ENCODE results near the gene ARFRP1.
A peak's percentile ranks its signal among the peaks of the same experiment; 100 is the strongest.
"Not testable (repeated sequence)": the region's sequence is repeated elsewhere in the genome, so short reads cannot be mapped to it uniquely, and the experiment has no call there.

Gene ARFRP1

DNA sequence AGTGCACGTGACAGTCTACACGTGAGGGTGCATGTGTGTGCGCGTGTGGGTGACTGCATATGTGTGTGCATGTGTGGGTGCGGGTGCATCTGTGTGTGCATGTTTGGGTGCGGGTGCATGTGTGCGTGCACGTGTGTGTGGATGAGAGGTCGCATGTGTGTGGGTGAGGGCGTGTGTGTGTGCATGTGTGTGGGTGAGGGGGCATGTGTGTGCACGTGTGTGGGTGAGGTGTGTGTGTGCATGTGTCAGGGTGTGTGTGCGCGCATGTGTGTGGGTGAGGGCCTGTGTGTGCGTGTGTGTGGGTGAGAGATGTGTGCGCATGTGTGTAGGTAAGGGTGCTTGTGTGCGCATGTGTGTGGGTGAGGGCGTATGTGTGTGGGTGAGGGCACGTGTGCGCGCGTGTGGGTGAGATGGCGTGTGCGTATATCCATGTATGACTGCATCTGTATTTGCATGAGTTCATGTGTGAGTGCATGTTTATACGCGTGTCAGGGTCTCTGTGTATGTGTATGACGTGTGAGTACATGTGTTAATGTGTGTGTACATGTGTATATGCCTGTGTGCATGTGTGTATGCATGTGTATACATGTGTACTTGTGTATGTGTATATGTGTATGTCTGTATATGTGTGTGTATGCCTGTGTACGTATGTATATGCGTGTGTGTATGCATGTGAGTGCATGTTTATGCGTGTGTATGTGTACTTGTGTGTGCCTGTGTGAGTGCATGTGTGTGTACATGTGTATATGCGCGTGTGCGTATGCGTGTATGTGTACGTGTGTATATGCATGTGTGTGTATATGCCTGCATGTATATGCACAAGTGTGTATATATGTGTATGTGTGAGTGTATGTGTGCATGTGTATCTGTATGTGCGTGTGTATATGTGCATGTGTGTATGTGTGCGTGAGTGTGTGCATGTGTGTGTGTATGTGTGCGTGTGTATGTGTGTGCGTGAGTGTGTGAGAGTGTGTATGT is 24.6 kb upstream of the ARFRP1 start:
- DNase-seq (ENCODE audit: low read depth in 2 of 2), result no peak

DNA sequence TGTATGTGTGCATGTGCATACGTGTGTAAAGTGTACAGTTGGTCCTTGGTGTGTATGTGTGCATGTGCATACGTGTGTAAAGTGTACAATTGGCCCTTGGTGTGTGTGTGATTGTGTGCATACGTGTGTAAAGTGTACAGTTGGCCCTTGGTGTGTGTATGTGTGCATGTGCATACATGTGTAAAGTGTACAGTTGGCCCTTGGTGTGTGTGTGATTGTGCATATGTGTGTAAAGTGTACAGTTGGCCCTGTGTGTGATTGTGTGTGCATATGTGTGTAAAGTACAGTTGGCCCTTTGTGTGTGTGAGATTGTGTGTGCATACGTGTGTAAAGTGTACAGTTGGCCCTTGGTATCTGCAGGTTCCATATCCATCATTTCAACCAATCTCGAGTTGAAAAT is 23.6 kb upstream of the ARFRP1 start:
- DNase-seq (ENCODE audit: low read depth in 2 of 2), result no peak

DNA sequence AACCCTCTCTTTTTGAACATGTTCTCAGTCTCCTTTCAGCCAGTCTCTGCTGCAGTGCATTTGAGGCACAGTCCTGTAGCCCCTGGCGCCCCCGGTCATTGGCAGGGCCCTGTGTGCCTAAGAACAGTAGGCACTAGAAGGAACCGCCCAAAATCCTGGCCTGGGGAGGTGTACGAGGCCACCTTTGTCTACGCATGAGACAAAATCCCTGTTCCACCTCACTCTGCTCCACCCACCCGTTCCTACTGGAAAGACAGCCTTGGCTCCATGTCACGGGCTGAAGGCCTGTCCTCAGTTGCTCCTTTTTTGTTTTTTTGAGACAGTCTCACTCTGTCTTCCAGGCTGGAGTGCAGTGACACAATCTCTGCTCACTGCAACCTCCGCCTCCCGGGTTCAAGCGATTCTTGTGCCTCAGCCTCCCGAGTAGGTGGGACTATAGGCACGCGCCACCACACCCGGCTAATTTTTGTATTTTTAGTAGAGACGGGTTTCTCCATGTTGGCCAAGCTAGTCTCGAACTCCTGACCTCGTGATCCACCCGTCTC is 22.5 kb upstream of the ARFRP1 start:
- not testable (repeated sequence) for DNase-seq (ENCODE audit: low read depth in 2 of 2)

DNA sequence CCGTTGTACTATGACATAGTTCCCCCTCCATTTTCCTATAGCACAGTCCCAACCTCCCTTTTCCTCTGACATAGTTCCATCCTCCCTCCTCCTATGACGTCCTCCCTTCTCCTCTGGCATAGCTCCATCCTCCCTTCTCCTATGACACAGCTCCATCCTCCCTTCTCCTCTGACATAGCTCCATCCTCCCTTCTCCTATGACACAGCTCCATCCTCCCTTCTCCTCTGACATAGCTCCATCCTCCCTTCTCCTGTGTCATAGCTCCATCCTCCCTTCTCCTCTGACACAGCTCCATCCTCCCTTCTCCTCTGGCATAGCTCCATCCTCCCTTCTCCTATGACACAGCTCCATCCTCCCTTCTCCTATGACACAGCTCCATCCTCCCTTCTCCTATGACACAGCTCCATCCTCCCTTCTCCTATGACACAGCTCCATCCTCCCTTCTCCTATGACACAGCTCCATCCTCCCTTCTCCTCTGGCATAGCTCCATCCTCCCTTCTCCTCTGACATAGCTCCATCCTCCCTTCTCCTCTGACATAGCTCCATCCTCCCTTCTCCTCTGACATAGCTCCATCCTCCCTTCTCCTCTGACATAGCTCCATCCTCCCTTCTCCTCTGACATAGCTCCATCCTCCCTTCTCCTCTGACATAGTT is 15.3 kb upstream of the ARFRP1 start:
- DNase-seq (ENCODE audit: low read depth in 2 of 2), result not testable (repeated sequence)

DNA sequence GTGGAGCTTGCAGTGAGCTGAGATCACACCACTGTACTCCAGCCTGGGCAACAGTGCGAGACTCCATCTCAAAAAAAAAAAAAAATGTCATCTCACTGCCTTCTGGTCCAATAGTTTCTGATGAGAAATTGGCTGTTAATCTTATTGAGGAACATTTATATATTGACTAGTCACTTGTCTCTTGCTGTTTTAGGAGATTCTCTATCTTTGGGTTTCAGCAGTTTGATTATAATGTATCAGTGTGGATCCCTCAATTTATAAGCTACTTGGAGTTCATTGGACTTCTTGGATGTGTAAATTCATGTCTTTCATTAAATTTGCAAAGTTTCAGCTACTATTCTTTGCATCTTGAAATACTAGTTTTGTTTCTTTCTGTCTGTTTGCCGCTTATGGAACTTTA is 11.2 kb upstream of the ARFRP1 start:
- DNase-seq (ENCODE audit: low read depth in 2 of 2), result no peak

DNA sequence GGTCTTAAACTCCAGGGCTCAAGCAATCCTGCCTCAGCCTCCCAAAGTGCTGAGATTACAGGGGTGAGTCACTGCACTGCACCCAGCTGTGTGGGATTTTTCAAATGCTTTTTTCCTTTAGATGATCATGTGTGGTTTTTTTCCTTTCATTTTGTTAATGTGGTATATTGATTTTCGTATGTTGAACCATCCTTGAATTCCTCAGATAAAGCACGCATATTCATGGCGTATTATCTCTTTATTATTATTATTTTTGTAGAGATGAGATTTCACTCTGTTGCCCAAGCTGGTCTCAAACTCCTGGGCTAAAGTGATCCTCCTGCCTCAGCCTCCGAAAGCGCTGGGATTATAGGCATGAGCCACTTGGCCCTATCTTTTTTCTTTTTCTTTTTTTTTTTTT is 7.1 kb upstream of the ARFRP1 start:
- no peak for DNase-seq (ENCODE audit: low read depth in 2 of 2)

DNA sequence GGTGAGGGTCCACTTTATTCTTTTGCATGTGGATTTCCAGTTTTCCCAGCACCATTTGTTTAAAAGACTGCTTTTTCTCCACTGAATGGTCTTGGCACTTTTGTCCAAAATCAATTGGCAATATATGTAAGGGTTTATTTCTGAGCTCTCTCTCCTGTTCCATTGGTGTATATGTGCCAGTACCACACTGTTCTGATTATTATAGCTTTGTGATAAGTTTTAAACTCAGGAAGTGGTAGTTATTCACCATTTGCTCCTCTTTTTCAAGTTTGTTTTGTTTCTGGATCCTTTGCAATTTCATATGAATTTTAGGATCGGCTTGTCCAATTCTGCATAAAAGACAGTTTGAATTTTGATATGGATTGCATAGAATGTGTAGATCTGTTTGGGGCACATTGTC is 4.4 kb upstream of the ARFRP1 start:
- no peak for DNase-seq (ENCODE audit: low read depth in 2 of 2)

DNA sequence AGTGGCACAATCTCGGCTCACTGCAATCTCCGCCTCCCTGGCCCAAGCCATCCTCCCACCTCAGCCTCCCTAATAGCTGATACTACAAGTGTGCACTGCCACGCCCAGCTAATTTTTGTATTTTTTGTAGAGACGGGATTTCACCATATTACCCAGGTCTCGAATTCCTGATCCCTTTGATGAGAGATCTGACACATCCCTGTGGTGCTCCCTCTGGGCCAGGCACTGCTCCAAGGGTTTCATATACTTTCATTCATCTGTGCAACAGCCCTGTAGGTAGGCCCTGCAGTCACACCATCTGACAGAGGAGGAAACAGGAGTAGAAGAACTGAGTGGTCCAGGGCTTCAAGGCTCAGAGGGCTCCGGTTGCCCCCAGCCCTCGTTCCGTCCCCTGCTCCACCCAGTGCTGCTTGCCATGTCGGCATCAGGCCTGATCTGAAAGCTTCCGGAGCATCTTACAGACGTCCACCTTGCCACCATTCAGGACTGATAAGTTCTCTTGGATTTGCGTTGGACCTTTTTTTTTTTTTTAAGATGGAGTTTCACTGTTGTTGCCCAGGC is 3.4 kb upstream of the ARFRP1 start:
- DNase-seq (ENCODE audit: low read depth in 2 of 2), result no peak

DNA sequence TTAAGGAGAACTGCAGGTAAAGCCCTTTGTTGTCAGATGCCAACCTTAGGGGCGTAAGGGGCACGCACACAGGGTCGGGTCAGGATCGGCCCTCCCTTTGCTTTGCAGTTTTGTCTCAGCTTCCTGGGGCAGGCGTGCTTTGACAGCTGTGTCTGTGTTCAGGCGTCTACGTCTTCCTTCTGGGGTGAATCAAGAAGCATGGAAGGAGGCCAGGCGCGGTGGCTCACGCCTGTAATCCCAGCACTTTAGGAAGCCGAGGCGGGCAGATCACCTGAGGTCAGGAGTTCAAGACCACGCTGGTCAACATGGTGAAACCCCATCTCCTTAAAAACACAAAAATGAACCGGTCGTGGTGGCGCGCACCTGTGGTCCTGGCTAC is 1.4 kb upstream of the ARFRP1 start:
- DNase-seq (ENCODE audit: low read depth in 2 of 2), result no peak

DNA sequence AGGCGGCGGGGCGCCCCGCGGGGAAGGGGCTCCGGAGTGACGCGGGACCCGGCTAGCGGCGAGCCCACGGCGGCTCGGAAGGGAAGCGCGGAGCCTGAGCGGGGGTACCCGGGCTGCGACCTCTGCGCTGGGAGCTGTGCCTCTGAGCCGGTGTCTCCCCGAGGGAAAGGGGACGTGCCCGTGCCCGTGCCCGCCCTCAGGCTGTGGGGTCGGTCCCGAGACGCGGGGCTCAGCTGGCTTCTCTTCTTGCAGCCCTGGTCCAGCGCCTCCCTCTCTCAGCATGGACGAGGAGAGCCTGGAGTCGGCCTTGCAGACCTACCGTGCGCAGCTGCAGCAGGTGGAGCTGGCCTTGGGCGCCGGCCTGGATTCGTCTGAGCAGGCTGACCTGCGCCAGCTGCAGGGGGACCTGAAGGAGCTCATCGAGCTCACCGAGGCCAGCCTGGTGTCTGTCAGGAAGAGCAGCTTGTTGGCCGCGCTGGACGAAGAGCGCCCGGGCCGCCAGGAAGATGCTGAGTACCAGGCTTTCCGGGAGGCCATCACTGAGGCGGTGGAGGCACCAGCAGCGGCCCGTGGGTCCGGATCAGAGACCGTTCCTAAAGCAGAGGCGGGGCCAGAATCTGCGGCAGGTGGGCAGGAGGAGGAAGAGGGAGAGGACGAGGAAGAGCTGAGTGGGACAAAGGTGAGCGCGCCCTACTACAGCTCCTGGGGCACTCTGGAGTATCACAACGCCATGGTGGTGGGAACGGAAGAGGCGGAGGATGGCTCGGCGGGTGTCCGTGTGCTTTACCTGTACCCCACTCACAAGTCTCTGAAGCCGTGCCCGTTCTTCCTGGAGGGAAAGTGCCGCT is 749 bp upstream of the ARFRP1 start:
- no peak for DNase-seq (ENCODE audit: low read depth in 2 of 2)

DNA sequence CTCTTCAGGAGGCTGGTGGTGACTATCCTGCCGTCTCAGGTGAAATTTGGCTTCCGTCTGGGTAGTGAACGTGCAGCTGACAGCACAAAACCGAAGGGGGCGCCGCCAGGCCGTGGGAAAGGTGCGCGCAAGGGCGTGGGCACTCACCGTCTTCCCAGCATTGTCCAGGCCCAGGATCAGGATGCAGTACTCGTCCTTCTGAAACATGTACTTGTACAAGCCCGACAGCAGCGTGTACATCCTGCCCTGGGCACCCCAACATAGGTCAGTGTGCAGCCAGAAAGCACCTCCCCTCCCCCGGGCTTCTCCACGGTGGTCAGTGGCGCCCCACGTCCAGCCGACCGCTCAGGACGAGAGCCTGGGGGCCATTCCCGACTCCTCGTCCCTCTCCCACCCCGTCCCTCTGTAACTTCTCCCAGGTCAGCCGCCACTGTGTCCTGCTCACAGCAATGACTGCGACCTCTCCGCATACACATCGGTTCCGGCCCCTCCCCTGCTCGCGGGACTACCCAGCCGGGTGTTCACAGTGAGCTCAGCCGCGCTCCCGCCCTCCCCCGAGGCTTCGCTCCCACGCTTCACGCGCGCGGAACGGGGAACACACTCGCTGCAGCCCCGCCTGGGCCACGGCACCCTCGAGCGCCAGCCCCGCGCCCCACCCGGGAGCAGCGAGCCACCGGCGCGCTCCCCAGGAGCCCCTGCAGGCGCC is 771 bp downstream of the ARFRP1 start:
- DNase-seq (ENCODE audit: low read depth in 2 of 2), result peak in 1 of 2 donors; percentile 48

DNA sequence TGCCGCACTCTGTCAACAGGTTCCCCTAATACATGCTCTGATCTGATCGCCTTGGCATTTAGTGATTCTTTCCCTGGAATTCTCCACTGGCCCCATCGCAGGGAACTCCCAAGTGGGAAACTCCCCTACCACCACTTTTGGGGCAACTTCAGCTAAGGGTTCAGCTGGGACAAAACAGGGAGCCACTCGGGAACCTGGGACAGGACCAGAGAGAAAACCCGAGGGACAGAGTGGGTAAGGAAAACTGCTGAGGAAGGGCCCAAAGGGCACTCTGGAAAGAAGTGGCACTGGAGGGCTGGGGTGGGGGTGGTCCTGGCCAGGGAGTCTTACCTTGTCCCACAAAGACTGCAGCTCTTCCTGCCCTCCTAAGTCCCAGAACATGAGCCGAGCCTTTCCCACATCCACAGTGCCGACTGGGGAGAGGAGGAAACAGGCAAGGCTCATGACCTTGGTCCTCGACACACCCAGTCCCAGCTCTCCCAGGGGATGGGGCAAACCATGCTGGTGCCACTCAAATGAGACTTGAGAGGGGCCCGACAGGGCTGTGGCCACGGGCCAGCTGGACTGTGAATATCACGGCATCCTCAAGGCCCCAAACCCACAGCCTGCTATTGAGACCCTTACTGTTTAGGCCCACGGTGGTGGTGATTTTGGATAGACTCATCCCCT is 1.6 kb downstream of the ARFRP1 start:
- no peak for DNase-seq (ENCODE audit: low read depth in 2 of 2)

DNA sequence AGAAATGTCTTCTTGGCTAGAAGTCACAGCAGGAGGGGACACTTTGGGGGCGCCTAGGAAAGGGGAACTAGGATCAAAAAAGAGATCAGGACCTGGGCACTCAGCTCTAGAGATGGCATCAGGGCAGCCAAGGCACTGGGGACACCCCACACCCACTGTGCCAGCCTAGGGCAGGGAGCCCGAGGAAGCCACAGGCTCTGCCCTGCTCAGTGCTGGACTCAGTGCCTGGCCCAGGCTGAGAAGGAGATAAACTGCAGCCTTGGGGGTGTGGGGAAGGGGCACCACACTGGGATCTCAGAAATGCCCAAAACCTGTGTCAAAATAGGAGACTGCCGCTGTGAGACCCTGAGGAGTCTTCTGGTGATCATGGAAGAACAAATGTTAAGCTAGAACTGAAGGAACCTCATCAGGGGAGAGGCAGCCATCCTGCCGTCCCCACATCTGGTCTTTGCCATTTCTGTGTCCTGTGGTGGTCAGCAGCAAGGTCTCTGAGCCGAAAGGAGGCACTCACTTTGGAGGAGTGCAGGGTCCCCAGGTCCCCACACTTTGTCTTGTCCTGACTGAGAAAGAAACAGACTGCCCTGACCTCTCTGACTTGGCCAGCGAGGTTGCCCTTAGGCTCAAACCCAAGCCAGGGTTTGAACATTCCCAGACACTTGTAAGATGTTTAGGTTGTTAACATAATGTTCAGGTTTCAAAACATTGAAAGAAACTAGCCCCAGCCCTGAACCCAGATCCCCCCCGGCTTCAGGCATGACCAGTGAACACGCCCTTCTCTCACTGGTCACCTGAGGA is 2.3 kb downstream of the ARFRP1 start:
- no peak for DNase-seq (ENCODE audit: low read depth in 2 of 2)

DNA sequence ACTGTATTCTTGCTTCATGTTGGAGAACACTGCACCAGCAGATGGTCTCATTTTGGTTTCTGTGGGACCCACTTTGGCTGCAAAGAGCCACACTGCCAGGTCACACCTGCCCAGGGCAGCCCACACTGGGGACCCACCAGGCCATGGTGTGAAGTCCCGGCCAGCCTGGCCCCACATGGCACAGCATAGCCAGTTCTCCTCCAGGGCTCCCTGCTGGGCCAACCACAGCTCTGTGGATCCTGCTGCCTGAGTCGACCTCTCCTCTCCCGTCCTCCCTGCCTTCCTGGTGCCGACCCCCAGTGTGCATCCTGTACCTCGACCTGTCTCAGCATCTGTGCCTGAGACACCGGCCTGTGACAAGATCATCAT is 3.0 kb downstream of the ARFRP1 start:
- no peak for DNase-seq (ENCODE audit: low read depth in 2 of 2)

DNA sequence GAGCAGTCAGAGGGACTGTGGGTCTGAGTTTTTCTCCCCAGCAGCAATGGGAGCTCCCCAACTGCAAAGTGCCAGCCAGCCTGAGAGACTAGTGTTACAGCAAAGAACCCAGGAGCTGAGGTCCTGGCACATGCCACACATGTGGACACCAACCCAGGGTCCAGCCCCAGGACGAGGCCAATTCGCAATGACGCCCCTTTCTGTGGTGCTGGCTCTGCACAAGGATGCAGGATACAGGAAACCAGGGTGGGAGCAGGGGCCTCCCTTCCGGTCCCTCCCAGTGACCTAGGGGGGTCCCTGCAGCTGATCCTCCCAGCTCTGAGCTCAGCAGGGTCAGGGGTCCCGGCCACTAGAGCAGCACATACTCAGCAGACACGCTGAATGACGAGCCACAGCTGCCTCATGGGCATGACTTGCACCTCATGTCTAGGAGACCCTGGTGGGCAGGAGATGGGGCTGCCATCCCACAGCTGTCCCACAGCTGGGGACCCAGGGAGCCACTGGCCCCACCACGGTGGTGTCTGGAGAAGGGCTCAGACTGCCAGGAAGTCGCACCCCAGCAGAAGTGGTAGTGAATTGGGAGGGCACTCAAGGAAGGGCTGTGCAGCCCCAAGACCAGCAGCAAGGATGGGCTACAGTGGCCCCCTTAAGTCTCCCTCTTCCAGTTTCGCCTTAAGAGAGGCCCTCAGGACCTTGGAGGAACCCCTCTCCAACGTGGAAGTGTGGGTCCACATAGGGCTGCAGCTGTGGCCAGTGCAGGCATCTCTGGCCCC is 3.6 kb downstream of the ARFRP1 start:
- DNase-seq (ENCODE audit: low read depth in 2 of 2), result no peak

DNA sequence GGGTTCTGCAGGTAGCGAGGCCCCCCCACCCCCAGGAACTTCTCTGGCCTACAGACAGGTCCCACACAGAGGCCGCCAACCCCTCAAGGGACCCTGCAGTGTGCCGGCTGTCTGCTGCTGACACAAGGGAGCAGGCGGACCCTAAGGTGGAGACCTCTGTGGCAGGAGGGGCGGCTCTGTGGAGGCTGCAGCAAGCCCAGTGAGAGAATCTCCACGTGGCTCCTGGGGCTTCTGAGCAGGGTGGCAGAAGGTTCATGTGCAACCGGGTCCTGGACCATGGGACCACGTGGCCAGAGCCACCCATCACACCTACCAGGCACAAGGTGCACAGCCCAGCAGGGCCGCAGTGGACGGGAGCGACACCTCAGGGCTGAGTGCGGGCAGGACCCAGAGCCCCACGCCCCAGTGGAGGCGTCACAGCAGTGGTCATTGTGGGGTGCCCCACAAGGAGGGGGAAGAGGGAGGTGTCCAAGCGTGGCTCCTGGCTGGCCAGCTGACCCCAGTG is 4.3 kb downstream of the ARFRP1 start:
- no peak for DNase-seq (ENCODE audit: low read depth in 2 of 2)

DNA sequence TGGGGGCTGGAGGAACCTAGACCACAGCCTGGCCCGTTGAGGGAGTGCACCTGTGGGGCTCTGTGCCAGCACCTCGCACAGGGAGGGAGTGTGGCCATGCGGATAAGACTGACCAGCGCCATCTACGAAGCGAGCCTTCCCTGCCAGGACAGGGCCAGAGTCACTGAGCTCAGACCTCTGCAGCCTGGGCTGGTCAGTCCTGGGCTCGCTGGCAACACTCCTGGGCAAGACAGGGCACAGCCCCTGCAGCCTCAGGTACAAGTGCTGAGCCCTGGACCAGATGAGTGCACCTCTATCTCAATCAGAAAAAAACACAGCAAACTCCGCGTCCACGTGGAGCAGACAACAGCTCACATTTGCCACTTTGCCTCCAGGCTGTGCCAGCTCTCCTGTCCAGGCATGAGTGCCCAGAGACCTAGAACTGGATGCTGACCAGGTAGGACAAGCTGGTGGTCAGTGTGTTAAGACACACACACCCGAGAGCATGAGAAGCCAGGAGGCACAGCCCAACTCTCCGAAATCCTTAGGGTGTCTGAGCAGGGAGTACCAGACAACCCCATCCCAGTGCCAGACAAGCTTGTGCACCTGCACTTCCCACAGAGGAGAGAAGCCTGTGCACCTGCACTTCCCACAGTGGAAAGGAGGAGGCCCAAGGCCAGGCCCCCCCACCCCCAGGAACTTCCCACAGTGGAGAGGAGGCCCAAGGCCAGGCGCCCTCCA is 4.9 kb downstream of the ARFRP1 start:
- no peak for DNase-seq (ENCODE audit: low read depth in 2 of 2)

DNA sequence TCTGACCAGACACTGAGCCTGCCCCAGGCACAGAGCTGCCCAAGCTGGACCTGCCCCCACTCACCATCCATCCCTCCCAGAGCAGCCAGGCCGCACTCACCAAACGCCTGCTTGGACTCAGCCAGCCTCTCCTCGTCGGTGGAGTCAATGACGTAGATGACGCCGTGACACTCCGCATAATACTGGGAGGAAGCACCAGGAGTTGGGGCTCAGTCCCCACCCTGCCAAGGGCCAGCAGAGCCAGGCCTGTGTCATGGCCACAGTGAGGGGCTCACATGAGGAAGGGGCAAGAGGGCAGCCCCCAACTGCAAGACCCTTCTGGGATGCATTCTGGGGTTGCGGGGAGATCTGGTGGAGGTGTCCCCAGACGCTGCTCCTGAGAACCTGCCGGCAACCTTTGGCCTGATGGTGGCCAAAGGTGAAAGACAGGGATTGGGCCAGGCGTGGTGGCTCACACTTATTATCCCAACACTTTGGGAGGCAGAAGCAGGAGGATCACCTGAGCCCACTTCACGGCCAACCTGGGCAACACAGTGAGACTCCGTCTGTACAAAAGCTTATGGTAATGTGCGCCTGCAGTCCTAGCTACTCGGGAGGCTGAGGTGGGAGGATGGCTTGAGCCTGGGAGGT is 5.6 kb downstream of the ARFRP1 start:
- no peak for DNase-seq (ENCODE audit: low read depth in 2 of 2)
